Kidney (tissue), 14 donors: ENCODE results near the gene KL. TPM values are rescaled to one million over a fixed set of nuclear protein-coding genes. Genes with fewer than 3 reads are reported as not detected.

Source experiments
- DNase-seq, 5 donors: peaks; one replicate each; pipeline ENCODE4 v3.0.0-alpha.2; 2013 to 2020
- FAIRE-seq: peaks from 2 replicates; lab custom pipeline; 2012; peaks lifted over from hg19 to GRCh38; lab: Jason Lieb, UNC
- H3K27ac ChIP-seq, 2 donors: one replicate each; pipeline ENCODE4 v1.7.0; 2013; ENCODE audit warnings: low read depth in 2 of 2, low read length in 2 of 2, inconsistent platforms in 1 of 2
- H3K27me3 ChIP-seq: one replicate; pipeline ENCODE4 v1.7.1; 2013; ENCODE audit warnings: low read length, inconsistent platforms; ENCODE audit not compliant: control insufficient read depth, insufficient read depth
- H3K36me3 ChIP-seq, 3 donors: one replicate each; pipeline versions ENCODE4 v1.7.0 to v1.7.1; 2013; ENCODE audit warnings: low read length in 3 of 3, control low read depth in 1 of 3, inconsistent platforms in 1 of 3; ENCODE audit not compliant: insufficient read depth in 3 of 3, control insufficient read depth in 2 of 3
- H3K4me1 ChIP-seq, 3 donors: one replicate each; pipeline versions ENCODE4 v1.7.0 to v1.7.1; 2013; ENCODE audit warnings: low read length in 3 of 3, inconsistent platforms in 1 of 3, low read depth in 1 of 3; ENCODE audit not compliant: control insufficient read depth in 2 of 3, insufficient read depth in 2 of 3
- H3K4me3 ChIP-seq, 3 donors: one replicate each; pipeline versions ENCODE4 v1.7.0 to v1.8.1; 2013; ENCODE audit warnings: low read length in 3 of 3, control low read depth in 1 of 3, inconsistent platforms in 1 of 3
- H3K9ac ChIP-seq, 3 donors: one replicate each; pipeline versions ENCODE4 v1.7.0 to v1.7.1; 2013; ENCODE audit warnings: low read length in 3 of 3, control low read depth in 1 of 3, inconsistent platforms in 1 of 3
- H3K9me3 ChIP-seq, 3 donors: one replicate each; pipeline versions ENCODE4 v1.7.0 to v1.7.1; 2013; ENCODE audit warnings: low read length in 3 of 3, control low read depth in 1 of 3, inconsistent platforms in 1 of 3; ENCODE audit not compliant: control insufficient read depth in 2 of 3, insufficient read depth in 1 of 3
- intact Hi-C: fragments of 100-400 bp; cut with DNase I; formaldehyde crosslinking; loops from one replicate; pipeline ENCODE4 v1.11.1; 2022
- polyA plus RNA-seq: library from polyadenylated mRNA; stranded (reverse); fragments of 350-450 nt; fragmentation: Illumina TruSeq; extraction: RNeasy Lipid Tissue Mini Kit (QIAGEN cat#74804); gene quantifications from one replicate; pipeline ENCODE4 v1.2.3, GENCODE V29; 2014; ENCODE audit warnings: low read depth, low replicate concordance; ENCODE audit not compliant: insufficient read depth
- total RNA-seq: library from RNA; stranded (reverse); fragmentation: NEBNext Ultra II Directional; extraction: Animal tissue kit (Norgen Biotek cat#: 25700); gene quantifications from one replicate; pipeline ENCODE4 v1.2.1, GENCODE V29; 2021
- TF ChIP-seq, protein P1 (sequence below): IDR thresholded peaks from 3 replicates; pipeline ENCODE4 v1.5.1; 2012; ENCODE audit warnings: mild to moderate bottlenecking, moderate library complexity, borderline replicate concordance; ENCODE audit not compliant: insufficient read depth; ENCODE audit errors: extremely low read depth
- donor health status: control.
- donor health status: control.
- donor health status: control.
- donor health status: control.
- donor health status: control.
- donor health status: DM: yes; HTN: yes; CAD: no.
- donor health status: Normal renal cell carcinoma (clear cell type).

The KL gene
- total and polyA plus RNA-seq, 2 donors from 2014 or later, result 12.5 to 47.4 TPM

- H3K36me3 ChIP-seq, result no peaks in the 10 kb centered on the region
- FAIRE-seq, result no peak
- no peaks in the 10 kb centered on the region for H3K27me3 ChIP-seq
- intact Hi-C loops, result no loop called here
- DNase-seq, result no peak
- TF ChIP-seq, protein P1, sequence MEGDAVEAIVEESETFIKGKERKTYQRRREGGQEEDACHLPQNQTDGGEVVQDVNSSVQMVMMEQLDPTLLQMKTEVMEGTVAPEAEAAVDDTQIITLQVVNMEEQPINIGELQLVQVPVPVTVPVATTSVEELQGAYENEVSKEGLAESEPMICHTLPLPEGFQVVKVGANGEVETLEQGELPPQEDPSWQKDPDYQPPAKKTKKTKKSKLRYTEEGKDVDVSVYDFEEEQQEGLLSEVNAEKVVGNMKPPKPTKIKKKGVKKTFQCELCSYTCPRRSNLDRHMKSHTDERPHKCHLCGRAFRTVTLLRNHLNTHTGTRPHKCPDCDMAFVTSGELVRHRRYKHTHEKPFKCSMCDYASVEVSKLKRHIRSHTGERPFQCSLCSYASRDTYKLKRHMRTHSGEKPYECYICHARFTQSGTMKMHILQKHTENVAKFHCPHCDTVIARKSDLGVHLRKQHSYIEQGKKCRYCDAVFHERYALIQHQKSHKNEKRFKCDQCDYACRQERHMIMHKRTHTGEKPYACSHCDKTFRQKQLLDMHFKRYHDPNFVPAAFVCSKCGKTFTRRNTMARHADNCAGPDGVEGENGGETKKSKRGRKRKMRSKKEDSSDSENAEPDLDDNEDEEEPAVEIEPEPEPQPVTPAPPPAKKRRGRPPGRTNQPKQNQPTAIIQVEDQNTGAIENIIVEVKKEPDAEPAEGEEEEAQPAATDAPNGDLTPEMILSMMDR, result no peak
- H3K4me1 ChIP-seq, result peaks cover 0 to 2% (median 0%) of the 10 kb centered on the region in 3 donors
- no peak overlapping the region for H3K9ac ChIP-seq
- no peak overlapping the region for H3K27ac ChIP-seq
- H3K9me3 ChIP-seq, result no peaks in the 10 kb centered on the region
- no peak overlapping the region for H3K4me3 ChIP-seq
Observed at GRCh38 chr13:33045851-33046592, 29.8 kb downstream of the KL start.

- Histone ChIP-seq H3K9me3 (no peaks in the 10 kb centered on the region), H3K4me1 (peaks cover 0 to 9% (median 4%) of the 10 kb centered on the region in 3 donors), H3K4me3 (no peak overlapping the region), H3K27me3 (no peaks in the 10 kb centered on the region), H3K36me3 (peaks cover 0 to 4% (median 3%) of the 10 kb centered on the region in 3 donors), H3K9ac (no peak overlapping the region), H3K27ac (no peak overlapping the region)
- no peak for DNase-seq
- intact Hi-C loops, result no loop called here
- FAIRE-seq, result no peak
- TF ChIP-seq, protein P1, result no peak
Observed at GRCh38 chr13:33050161-33050560, 33.9 kb downstream of the KL start.

DNA sequence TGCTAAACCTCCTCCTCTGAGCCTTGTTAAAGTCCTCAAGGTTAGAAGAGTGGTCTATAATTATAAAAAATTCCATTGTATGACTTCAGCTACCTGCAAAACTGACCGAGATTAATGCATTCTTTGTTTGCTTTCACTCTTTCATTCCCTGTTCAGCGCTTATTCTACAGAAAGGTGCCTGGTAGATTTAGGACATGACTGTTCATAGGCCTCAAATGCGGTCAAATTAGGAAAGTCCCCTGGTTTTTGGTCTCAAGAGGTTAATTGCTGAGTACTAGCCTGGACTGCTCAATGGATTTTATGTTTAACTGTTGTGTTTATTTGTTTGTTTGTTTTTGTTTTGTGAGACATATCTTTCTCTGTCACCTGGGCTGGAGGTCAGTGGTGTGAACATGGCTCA, 35.4 kb downstream of the KL start:
- peaks cover 0 to 6% (median 4%) of the 10 kb centered on the region in 3 donors for H3K36me3 ChIP-seq
- no peaks in the 10 kb centered on the region for H3K27me3 ChIP-seq
- TF ChIP-seq, protein P1, result no peak
- H3K9me3 ChIP-seq, result no peaks in the 10 kb centered on the region
- no peak overlapping the region for H3K27ac ChIP-seq
- no peak for DNase-seq
- no peak overlapping the region for H3K4me3 ChIP-seq
- H3K9ac ChIP-seq, result no peak overlapping the region
- no peak for FAIRE-seq
- H3K4me1 ChIP-seq, result peaks cover 0 to 9% (median 4%) of the 10 kb centered on the region in 3 donors
- intact Hi-C loops, result no loop called here
